ACC112 (cell line): Measurements from ENCODE around the gene TCERG1L.

Source experiments
- H2AFZ ChIP-seq: fragments of 200-600 bp; sonication (generic); one replicate; pipeline ENCODE4 v1.6.0; 2017; ENCODE audit warnings: antibody characterized with exemption, low read length; ENCODE audit not compliant: unreplicated experiment
- H3K27ac ChIP-seq: fragments of 200-600 bp; sonication (generic); 2 replicates; pipeline ENCODE4 v1.5.1; 2014; ENCODE audit warnings: low read depth, mild to moderate bottlenecking, antibody characterized with exemption, low read length, moderate library complexity
- H3K27me3 ChIP-seq: fragments of 200-600 bp; sonication (generic); 2 replicates; pipeline ENCODE4 v1.6.1; 2014; ENCODE audit warnings: mild to moderate bottlenecking, antibody characterized with exemption, low read length, moderate library complexity, mixed read lengths; ENCODE audit not compliant: insufficient read depth
- H3K36me3 ChIP-seq: fragments of 200-600 bp; sonication (generic); 2 replicates; pipeline ENCODE4 v1.6.1; 2016; ENCODE audit warnings: mild to moderate bottlenecking, antibody characterized with exemption, low read length, moderate library complexity, mixed read lengths; ENCODE audit not compliant: insufficient read depth
- H3K4me1 ChIP-seq: fragments of 200-600 bp; sonication (generic); one replicate; pipeline ENCODE4 v1.6.1; 2016; ENCODE audit warnings: low read length, mixed read lengths; ENCODE audit not compliant: insufficient read depth, unreplicated experiment, control insufficient read depth
- H3K4me3 ChIP-seq: fragments of 200-600 bp; sonication (generic); 2 replicates; pipeline ENCODE4 v1.5.1; 2014; ENCODE audit warnings: mild to moderate bottlenecking, low read depth, low read length
- H3K79me2 ChIP-seq: fragments of 200-600 bp; sonication (generic); one replicate; pipeline ENCODE4 v1.6.0; 2016; ENCODE audit warnings: low read length; ENCODE audit not compliant: control insufficient read depth, unreplicated experiment, insufficient read depth

TCERG1L gene

DNA sequence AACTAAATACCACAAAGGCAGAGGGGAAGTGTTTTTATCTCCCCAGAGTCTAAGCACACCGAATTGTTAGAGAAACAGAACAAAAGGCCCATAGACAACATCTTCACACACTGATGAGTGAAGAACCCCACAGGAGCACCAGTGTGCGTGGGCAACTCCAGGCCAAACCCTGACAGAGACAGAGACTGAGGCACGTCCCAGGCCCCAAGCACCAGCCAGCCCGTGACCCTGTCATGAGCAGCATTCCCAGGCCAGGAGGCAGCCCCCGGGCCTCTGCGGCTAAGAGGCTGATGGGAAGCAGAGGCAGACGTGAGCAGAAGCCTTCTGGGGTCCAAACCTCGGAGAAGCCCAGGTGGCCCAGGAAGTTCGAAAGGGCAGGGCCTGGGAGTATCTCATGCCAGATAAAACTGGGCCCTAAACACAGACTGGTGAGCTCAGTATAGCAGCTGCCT is 184.4 kb downstream of the TCERG1L start:
- Histone ChIP-seq H3K27ac (no peak overlapping the region), H2AFZ (no peak overlapping the region), H3K4me3 (no peak overlapping the region), H3K4me1 (no peaks in the 10 kb centered on the region), H3K79me2 (no peaks in the 10 kb centered on the region), H3K27me3 (no peaks in the 10 kb centered on the region), H3K36me3 (no peaks in the 10 kb centered on the region)

DNA sequence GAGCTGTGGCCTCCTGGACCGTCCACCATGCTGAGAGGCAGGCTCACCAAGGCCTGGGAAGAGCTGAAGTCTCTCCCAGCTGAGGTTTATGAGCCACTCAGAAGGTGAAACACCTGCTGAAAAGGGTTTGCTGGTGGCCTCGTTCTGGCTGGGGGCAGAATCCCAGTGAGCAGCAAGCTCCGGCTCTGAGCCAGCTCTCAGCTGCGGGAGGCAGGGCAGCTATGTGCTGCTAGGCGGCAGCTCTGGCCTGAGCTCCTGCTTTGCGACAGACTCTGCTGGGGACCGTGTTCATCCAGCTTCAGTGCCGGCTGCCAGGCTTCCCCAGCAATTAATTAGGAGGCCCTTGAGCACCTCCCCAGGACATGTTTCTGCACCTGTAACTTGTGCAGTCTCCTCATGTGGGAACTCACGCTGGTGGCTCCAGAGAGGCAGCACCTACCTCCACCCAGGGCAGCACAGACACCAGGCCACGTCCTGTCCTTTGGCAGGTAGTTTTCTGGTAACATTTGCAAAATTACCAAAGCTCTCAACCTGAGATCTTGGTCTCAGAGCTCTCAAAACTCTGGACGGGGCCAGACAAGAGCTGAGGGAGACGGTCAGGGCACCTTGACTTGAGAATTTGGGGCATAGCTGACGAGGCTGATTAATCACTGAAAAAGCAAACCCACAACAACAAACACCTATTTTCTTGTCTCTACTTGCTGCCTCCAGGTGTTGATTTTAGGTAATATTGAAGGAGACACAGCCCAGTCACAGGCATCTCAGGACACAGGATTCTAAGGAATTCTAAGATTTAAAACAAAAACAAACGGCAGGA is 185.0 kb downstream of the TCERG1L start:
- no peaks in the 10 kb centered on the region for H3K4me1 ChIP-seq
- H2AFZ ChIP-seq = no peak overlapping the region
- no peaks in the 10 kb centered on the region for H3K79me2 ChIP-seq
- H3K36me3 ChIP-seq = no peaks in the 10 kb centered on the region
- H3K27me3 ChIP-seq = no peaks in the 10 kb centered on the region
- H3K4me3 ChIP-seq = no peak overlapping the region
- no peak overlapping the region for H3K27ac ChIP-seq

DNA sequence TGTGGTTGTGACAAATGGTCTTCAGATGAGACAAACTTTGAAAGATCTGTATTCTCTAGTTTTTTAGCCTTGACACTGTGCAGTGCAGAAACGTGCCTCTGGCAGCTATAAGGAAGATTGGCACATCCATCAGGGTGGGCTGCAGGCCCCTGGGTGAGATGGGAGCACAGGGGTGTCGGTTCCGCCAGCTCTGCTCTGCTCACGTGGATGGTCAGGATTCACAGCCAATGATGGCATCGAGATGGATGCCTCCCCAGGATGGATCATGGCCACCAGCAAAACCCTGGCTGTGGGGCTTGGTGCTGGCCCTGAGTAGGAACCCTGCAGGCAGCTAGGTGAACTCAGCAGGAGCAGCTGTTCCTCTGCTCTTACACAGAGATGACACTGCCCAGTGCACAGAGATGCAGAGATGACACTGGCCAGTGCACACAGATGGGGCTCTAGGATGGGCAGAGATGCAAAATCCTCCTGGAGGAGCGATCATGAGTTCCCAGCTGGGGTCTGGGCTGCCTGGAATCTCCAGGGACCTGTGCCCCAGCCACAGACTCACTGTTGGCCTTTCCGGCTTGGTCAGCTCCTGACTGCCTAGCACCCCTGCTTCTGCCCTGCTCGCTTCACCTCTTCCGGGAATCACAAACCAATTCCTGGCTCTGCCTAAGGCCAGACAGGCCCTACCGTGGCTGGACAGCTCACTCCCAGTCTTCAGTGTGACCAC is 185.9 kb downstream of the TCERG1L start:
- no peaks in the 10 kb centered on the region for H3K4me1 ChIP-seq

DNA sequence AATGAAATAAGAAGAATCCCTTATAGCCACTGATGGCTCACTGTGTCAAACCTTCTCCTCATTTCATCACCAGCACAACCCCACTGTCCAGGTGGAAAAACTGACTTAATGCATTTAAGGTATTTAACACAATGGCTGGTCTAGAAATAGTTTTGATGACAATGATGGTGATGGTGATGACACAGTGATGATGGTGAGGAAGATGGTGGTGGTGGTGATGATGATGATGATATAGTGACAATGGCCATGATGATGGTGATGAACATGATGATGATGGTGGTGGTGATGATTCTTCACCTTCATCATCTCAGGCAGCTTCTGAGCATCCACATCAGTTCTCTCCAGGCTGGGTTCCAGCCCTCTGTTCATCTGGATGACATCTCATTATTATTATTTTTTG is 186.6 kb downstream of the TCERG1L start:
- Histone ChIP-seq H3K36me3 (no peaks in the 10 kb centered on the region), H3K79me2 (no peaks in the 10 kb centered on the region), H3K4me3 (no peak overlapping the region), H3K4me1 (no peaks in the 10 kb centered on the region), H3K27ac (no peak overlapping the region), H3K27me3 (no peaks in the 10 kb centered on the region), H2AFZ (no peak overlapping the region)

More for the DNA sequence above, 185.9 kb downstream of the TCERG1L start:
- no peak overlapping the region for H2AFZ ChIP-seq
- H3K27ac ChIP-seq = no peak overlapping the region
- no peaks in the 10 kb centered on the region for H3K27me3 ChIP-seq
- H3K36me3 ChIP-seq = no peaks in the 10 kb centered on the region
- no peak overlapping the region for H3K4me3 ChIP-seq
- no peaks in the 10 kb centered on the region for H3K79me2 ChIP-seq

DNA sequence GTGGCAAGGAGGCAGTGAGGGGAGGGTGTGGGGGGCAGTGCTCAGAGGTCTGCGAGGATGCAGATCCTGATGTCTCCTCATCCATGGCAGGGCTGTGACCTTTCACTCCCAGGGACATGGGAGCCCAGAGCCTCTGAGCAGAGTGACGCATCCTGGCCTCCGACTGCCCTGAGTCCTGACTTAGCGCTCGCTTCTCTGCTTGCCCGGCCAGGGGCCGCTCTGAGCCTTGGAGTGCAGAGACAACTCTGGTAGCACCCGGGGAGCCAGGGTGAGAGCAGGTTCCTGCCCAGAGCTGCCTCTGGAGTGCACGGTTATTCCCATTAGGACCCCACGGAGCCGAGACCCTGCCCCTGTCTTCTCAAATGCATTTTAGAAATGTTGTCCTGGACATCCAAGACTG is 188.0 kb downstream of the TCERG1L start:
- no peaks in the 10 kb centered on the region for H3K4me1 ChIP-seq

DNA sequence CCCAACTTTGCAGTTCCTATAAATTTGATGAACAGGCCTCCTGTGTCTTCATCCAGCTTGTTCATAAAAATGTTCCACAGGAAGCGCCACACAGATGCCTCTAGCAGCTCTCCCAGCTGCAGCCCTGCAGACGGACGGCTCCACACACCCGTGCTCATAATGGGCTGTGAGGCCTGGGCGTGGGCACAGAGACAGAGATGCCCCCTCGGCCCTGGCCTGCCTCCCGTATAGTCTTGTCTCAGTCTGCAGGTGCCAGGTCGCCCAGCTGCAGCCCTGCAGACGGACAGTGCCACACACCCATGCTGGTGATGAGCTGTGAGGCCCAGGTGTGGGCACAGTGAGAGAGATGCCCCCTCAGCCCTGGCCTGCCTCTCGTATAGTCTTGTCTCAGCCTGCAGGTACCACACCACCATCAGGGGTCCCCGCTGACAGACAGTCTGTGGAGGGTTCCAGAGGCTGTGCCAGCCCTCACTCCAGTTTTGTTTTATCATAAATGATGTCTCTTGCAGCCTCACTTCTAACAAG is 189.9 kb downstream of the TCERG1L start:
- Histone ChIP-seq H3K27me3 (no peaks in the 10 kb centered on the region), H2AFZ (no peak overlapping the region), H3K79me2 (no peaks in the 10 kb centered on the region), H3K4me3 (no peak overlapping the region), H3K4me1 (no peaks in the 10 kb centered on the region), H3K27ac (no peak overlapping the region), H3K36me3 (no peaks in the 10 kb centered on the region)

More for the DNA sequence above, 188.0 kb downstream of the TCERG1L start:
- no peak overlapping the region for H3K27ac ChIP-seq
- no peaks in the 10 kb centered on the region for H3K36me3 ChIP-seq
- no peak overlapping the region for H3K4me3 ChIP-seq
- H3K27me3 ChIP-seq = no peaks in the 10 kb centered on the region
- no peak overlapping the region for H2AFZ ChIP-seq
- no peaks in the 10 kb centered on the region for H3K79me2 ChIP-seq

DNA sequence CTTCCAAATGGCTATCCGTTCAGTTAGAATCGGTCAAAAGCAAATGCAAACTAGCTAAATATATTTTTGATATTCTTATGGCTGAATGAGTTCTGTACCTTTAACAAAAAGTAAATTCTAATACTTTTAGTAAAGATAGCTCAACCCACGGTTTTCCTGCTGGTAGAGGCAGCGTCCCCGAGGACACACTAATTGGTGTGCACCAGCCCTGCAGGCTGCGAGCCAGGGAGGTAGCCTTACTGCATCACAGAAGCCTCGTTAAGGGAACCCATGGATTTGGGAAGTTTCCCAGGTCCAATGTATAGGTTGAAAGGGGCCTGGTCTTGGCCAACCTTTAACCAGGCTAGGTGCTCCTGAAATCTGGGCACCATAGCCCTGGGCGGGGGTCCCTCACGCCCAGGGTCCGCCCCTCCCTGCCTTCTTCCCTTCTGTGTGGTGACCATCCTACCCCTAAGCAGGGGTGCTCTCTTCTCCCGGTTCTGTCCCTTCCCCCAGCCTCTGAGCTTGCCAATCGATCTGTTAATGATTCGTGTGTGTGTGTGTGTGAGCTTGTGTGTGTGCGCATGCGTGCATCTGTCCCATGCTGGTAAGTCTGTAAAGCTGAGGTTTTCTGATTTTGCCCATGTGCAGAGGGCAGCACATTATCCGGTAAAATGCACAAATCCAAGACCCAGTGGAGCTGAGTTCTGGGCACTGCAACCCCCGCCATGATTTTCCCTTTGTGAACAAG is 191.7 kb downstream of the TCERG1L start:
- Histone ChIP-seq H3K27me3 (no peaks in the 10 kb centered on the region), H3K4me1 (no peaks in the 10 kb centered on the region), H3K4me3 (no peak overlapping the region), H3K36me3 (no peaks in the 10 kb centered on the region), H3K79me2 (no peaks in the 10 kb centered on the region), H2AFZ (no peak overlapping the region), H3K27ac (no peak overlapping the region)

DNA sequence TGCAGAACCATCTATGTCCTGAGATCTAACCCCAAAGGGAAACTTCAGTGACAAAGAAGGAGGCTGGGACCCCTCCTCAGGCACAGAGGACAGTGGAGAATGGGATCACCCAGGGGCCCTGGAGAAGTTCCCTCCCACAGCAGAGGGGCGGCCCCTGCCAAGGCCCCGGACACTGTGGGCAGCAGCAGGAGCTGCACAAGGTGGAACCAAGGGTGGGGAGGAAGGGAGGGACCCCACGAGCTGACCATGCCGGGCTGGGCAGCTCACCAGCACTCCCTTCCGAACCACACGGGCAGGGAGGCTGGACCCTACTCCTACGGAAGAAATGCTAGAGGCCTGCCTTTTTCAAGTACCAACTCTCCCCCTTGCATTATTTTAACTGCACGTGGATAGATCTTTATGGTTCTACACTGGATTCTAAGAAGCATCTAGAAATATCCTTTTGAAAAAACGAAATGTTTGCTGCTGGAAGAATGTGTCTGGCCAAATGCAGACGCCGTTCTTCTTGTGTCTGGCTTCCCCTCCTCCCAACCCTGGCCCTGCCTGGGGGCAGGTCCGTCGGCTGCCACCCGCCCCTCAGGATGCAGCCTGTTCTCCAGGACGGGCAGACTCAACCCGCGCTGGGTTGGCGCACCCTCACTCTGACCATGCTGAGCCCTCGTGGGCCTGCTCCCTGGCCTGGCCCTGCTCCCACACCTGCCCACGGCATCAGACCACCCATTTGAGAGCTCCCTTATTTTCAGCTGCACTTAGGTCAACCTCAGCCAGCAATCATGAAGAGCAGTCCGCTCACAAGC is 193.9 kb downstream of the TCERG1L start:
- H3K79me2 ChIP-seq = no peaks in the 10 kb centered on the region
- no peaks in the 10 kb centered on the region for H3K4me1 ChIP-seq

DNA sequence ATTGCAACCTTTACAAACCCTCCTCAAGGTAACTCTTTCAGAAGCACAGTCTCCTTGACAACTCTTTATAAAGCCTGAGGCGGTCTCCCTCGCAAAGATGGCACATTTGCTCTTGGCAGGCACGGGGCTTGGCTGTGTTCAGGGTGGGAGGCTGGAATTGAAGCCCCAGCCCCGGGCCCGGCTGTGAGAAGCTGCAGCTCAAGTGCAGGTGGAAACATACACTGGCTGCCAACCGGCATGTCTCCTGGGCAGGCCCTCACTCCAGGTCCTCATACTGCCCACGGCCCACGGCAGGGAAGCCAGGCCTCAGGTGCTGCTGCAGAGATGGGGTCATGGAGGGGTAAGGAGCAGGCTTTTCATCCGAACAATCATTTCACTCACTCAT is 194.5 kb downstream of the TCERG1L start:
- Histone ChIP-seq H3K27ac (no peak overlapping the region), H3K36me3 (no peaks in the 10 kb centered on the region), H3K79me2 (no peaks in the 10 kb centered on the region), H3K27me3 (no peaks in the 10 kb centered on the region), H3K4me3 (no peak overlapping the region), H2AFZ (no peak overlapping the region), H3K4me1 (no peaks in the 10 kb centered on the region)

More for the DNA sequence above, 193.9 kb downstream of the TCERG1L start:
- Histone ChIP-seq H3K27me3 (no peaks in the 10 kb centered on the region), H3K36me3 (no peaks in the 10 kb centered on the region), H3K27ac (no peak overlapping the region), H2AFZ (no peak overlapping the region), H3K4me3 (no peak overlapping the region)
